ENCODE results near the gene BCAS2.
A peak's percentile ranks its signal among the peaks of the same experiment; 100 is the strongest.

Gene BCAS2

DNA sequence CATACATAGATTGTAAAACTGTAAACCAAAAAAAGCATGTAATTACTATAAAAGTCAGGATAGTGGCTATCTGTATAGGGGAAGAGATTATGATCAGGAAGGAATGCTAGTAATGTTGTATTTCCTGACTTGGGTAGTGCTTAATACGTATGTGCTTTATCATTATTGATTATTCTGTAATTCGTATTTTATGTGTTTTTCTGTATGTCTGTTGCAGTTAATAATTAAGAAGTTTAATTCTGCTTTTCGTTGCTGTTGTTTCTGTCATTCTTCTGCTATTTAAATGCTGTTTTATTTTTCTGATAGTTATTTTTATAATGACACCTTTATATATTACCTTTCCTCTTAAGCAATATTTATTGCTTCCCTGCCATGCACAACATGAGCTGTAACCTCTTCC, 41.1 kb downstream of the BCAS2 start:
- Histone ChIP-seq H2BK12ac (ENCODE audit: low read length in 2 of 2) (no peak overlapping the region), H3K23ac (ENCODE audit: low read length in 2 of 2) (no peak overlapping the region), H3K4ac (ENCODE audit: low read depth in 1 of 2, low read length in 2 of 2) (no peak overlapping the region), H2BK15ac (ENCODE audit: low read depth, poor library complexity, severe bottlenecking) (no peak overlapping the region), H3K4me3 (ENCODE audit: insufficient read depth in 1 of 2, low read depth in 1 of 2, low read length in 2 of 2) (no peak overlapping the region), H3K14ac (ENCODE audit: low read length in 2 of 2) (no peak overlapping the region), H4K8ac (ENCODE audit: low read length) (no peak overlapping the region), H3K18ac (ENCODE audit: low read depth in 1 of 2, low read length in 2 of 2) (no peak overlapping the region), H2AK5ac (ENCODE audit: low read length, severe bottlenecking) (no peak overlapping the region), H3K4me2 (ENCODE audit: low read length, poor library complexity, severe bottlenecking) (no peak overlapping the region), H3K36me3 (ENCODE audit: control insufficient read depth in 1 of 2, insufficient read depth in 2 of 2, low read depth in 1 of 2, low read length in 2 of 2) (no peaks in the 10 kb centered on the region), H3K9ac (ENCODE audit: low read length) (no peak overlapping the region), H3K27me3 (ENCODE audit: control insufficient read depth in 1 of 2, insufficient read depth in 1 of 2, low read length in 2 of 2) (peaks cover 0 to 5% of the 10 kb centered on the region in 2 experiments), H3K4me1 (ENCODE audit: control insufficient read depth, insufficient read depth, low read depth, low read length) (no peaks in the 10 kb centered on the region), H2AFZ (ENCODE audit: low read depth, low read length) (no peak overlapping the region), H2BK5ac (ENCODE audit: low read depth, low read length, poor library complexity, severe bottlenecking) (no peak overlapping the region), H3K27ac (ENCODE audit: low read length, poor library complexity, severe bottlenecking) (no peak overlapping the region), H2BK120ac (ENCODE audit: low read depth, low read length) (no peak overlapping the region), H4K91ac (ENCODE audit: low read length) (no peak overlapping the region), H3K9me3 (ENCODE audit: control insufficient read depth, low read length) (no peaks in the 10 kb centered on the region), H3K79me1 (replicated peaks; ENCODE audit: low read length, poor library complexity, severe bottlenecking) (no peaks in the 10 kb centered on the region)
- DNase-seq: no peak
- WGBS: 30% methylated on average over 2 of the region's 3 CpGs

GRCh38 chr1:114536043-114536442, 45.4 kb downstream of the BCAS2 start:
- no peak overlapping the region for H3K4me2 ChIP-seq (ENCODE audit: low read length, poor library complexity, severe bottlenecking)
- WGBS: 89% methylated on average over 7 of the region's 7 CpGs

DNA sequence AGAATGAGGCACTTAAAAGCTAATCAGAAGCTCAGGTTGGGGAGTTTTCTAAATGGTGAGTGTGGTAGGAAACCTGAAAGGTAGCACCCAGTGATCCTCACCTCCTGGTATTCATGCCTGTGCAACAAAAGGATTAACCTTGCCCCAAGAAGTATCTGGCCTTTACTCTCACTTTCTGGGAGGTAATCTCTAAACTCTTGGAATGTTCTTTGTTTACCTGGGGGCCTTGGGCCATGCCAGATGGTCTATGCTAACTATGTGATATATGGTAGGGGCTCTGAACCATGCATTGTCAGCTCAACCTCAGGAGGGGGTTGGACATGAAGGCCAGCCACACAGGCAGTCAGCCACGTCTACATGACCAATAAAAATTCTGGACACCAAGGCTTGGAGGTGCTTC, 46.0 kb downstream of the BCAS2 start:
- H4K91ac ChIP-seq (ENCODE audit: low read length): no peak overlapping the region
- no peaks in the 10 kb centered on the region for H3K9me3 ChIP-seq (ENCODE audit: control insufficient read depth, low read length)
- H3K36me3 ChIP-seq (ENCODE audit: control insufficient read depth in 1 of 2, insufficient read depth in 2 of 2, low read depth in 1 of 2, low read length in 2 of 2): no peaks in the 10 kb centered on the region
- H2AK5ac ChIP-seq (ENCODE audit: low read length, severe bottlenecking): no peak overlapping the region
- H3K4me3 ChIP-seq (ENCODE audit: insufficient read depth in 1 of 2, low read depth in 1 of 2, low read length in 2 of 2): no peak overlapping the region
- no peak overlapping the region for H2BK15ac ChIP-seq (ENCODE audit: low read depth, poor library complexity, severe bottlenecking)
- no peak overlapping the region for H3K23ac ChIP-seq (ENCODE audit: low read length in 2 of 2)
- no peak overlapping the region for H2BK5ac ChIP-seq (ENCODE audit: low read depth, low read length, poor library complexity, severe bottlenecking)
- no peak overlapping the region for H4K8ac ChIP-seq (ENCODE audit: low read length)
- H3K79me1 ChIP-seq (replicated peaks; ENCODE audit: low read length, poor library complexity, severe bottlenecking): no peaks in the 10 kb centered on the region
- H3K14ac ChIP-seq (ENCODE audit: low read length in 2 of 2): no peak overlapping the region
- H2BK120ac ChIP-seq (ENCODE audit: low read depth, low read length): no peak overlapping the region
- peaks cover 0 to 5% of the 10 kb centered on the region in 2 experiments for H3K27me3 ChIP-seq (ENCODE audit: control insufficient read depth in 1 of 2, insufficient read depth in 1 of 2, low read length in 2 of 2)
- 64% methylated on average over 1 of the region's 1 CpG for WGBS
- H3K27ac ChIP-seq (ENCODE audit: low read length, poor library complexity, severe bottlenecking): no peak overlapping the region
- H2BK12ac ChIP-seq (ENCODE audit: low read length in 2 of 2): no peak overlapping the region
- DNase-seq: no peak
- H3K18ac ChIP-seq (ENCODE audit: low read depth in 1 of 2, low read length in 2 of 2): no peak overlapping the region
- H3K4me1 ChIP-seq (ENCODE audit: control insufficient read depth, insufficient read depth, low read depth, low read length): no peaks in the 10 kb centered on the region
- H2AFZ ChIP-seq (ENCODE audit: low read depth, low read length): no peak overlapping the region
- no peak overlapping the region for H3K9ac ChIP-seq (ENCODE audit: low read length)
- no peak overlapping the region for H3K4me2 ChIP-seq (ENCODE audit: low read length, poor library complexity, severe bottlenecking)
- no peak overlapping the region for H3K4ac ChIP-seq (ENCODE audit: low read depth in 1 of 2, low read length in 2 of 2)

More at GRCh38 chr1:114536043-114536442, 45.4 kb downstream of the BCAS2 start:
- no peak overlapping the region for H3K9ac ChIP-seq (ENCODE audit: low read length)
- no peak overlapping the region for H2BK120ac ChIP-seq (ENCODE audit: low read depth, low read length)
- peaks cover 0 to 5% of the 10 kb centered on the region in 2 experiments for H3K27me3 ChIP-seq (ENCODE audit: control insufficient read depth in 1 of 2, insufficient read depth in 1 of 2, low read length in 2 of 2)
- no peak overlapping the region for H3K23ac ChIP-seq (ENCODE audit: low read length in 2 of 2)
- no peak overlapping the region for H3K4me3 ChIP-seq (ENCODE audit: insufficient read depth in 1 of 2, low read depth in 1 of 2, low read length in 2 of 2)
- H2BK5ac ChIP-seq (ENCODE audit: low read depth, low read length, poor library complexity, severe bottlenecking): no peak overlapping the region
- no peak overlapping the region for H2AFZ ChIP-seq (ENCODE audit: low read depth, low read length)
- no peak overlapping the region for H3K27ac ChIP-seq (ENCODE audit: low read length, poor library complexity, severe bottlenecking)
- H3K4me1 ChIP-seq (ENCODE audit: control insufficient read depth, insufficient read depth, low read depth, low read length): no peaks in the 10 kb centered on the region
- no peaks in the 10 kb centered on the region for H3K36me3 ChIP-seq (ENCODE audit: control insufficient read depth in 1 of 2, insufficient read depth in 2 of 2, low read depth in 1 of 2, low read length in 2 of 2)
- no peaks in the 10 kb centered on the region for H3K9me3 ChIP-seq (ENCODE audit: control insufficient read depth, low read length)
- no peak overlapping the region for H3K4ac ChIP-seq (ENCODE audit: low read depth in 1 of 2, low read length in 2 of 2)
- no peak for DNase-seq
- no peak overlapping the region for H2AK5ac ChIP-seq (ENCODE audit: low read length, severe bottlenecking)
- no peak overlapping the region for H4K91ac ChIP-seq (ENCODE audit: low read length)
- H2BK12ac ChIP-seq (ENCODE audit: low read length in 2 of 2): no peak overlapping the region
- peak overlapping the region in 1 of 2 experiments; percentile 66 for H3K14ac ChIP-seq (ENCODE audit: low read length in 2 of 2)
- H3K79me1 ChIP-seq (replicated peaks; ENCODE audit: low read length, poor library complexity, severe bottlenecking): no peaks in the 10 kb centered on the region
- H3K18ac ChIP-seq (ENCODE audit: low read depth in 1 of 2, low read length in 2 of 2): no peak overlapping the region
- no peak overlapping the region for H2BK15ac ChIP-seq (ENCODE audit: low read depth, poor library complexity, severe bottlenecking)
- H4K8ac ChIP-seq (ENCODE audit: low read length): no peak overlapping the region

GRCh38 chr1:114531094-114531493, 50.3 kb downstream of the BCAS2 start:
- Histone ChIP-seq H4K8ac (ENCODE audit: low read length) (no peak overlapping the region), H3K27me3 (ENCODE audit: control insufficient read depth in 1 of 2, insufficient read depth in 1 of 2, low read length in 2 of 2) (peaks cover 0 to 2% of the 10 kb centered on the region in 2 experiments), H2BK12ac (ENCODE audit: low read length in 2 of 2) (no peak overlapping the region), H3K9ac (ENCODE audit: low read length) (no peak overlapping the region), H3K4me1 (ENCODE audit: control insufficient read depth, insufficient read depth, low read depth, low read length) (no peaks in the 10 kb centered on the region), H2BK120ac (ENCODE audit: low read depth, low read length) (no peak overlapping the region), H4K91ac (ENCODE audit: low read length) (no peak overlapping the region), H2BK5ac (ENCODE audit: low read depth, low read length, poor library complexity, severe bottlenecking) (no peak overlapping the region), H3K4me3 (ENCODE audit: insufficient read depth in 1 of 2, low read depth in 1 of 2, low read length in 2 of 2) (no peak overlapping the region), H3K79me1 (replicated peaks; ENCODE audit: low read length, poor library complexity, severe bottlenecking) (no peaks in the 10 kb centered on the region), H3K14ac (ENCODE audit: low read length in 2 of 2) (no peak overlapping the region), H3K23ac (ENCODE audit: low read length in 2 of 2) (no peak overlapping the region), H3K9me3 (ENCODE audit: control insufficient read depth, low read length) (no peaks in the 10 kb centered on the region), H2AFZ (ENCODE audit: low read depth, low read length) (no peak overlapping the region), H3K36me3 (ENCODE audit: control insufficient read depth in 1 of 2, insufficient read depth in 2 of 2, low read depth in 1 of 2, low read length in 2 of 2) (no peaks in the 10 kb centered on the region), H3K27ac (ENCODE audit: low read length, poor library complexity, severe bottlenecking) (no peak overlapping the region), H3K18ac (ENCODE audit: low read depth in 1 of 2, low read length in 2 of 2) (no peak overlapping the region), H2AK5ac (ENCODE audit: low read length, severe bottlenecking) (no peak overlapping the region), H3K4me2 (ENCODE audit: low read length, poor library complexity, severe bottlenecking) (no peak overlapping the region), H3K4ac (ENCODE audit: low read depth in 1 of 2, low read length in 2 of 2) (no peak overlapping the region), H2BK15ac (ENCODE audit: low read depth, poor library complexity, severe bottlenecking) (no peak overlapping the region)
- no CpG with 5 or more reads among the region's 1 CpG for WGBS
- no peak for DNase-seq

All from mesenchymal stem cell (in vitro differentiated cells and primary cell).